Measurements from ENCODE around the gene SAMSN1. TPM values are rescaled to one million over a fixed set of nuclear protein-coding genes. Genes with fewer than 3 reads are reported as not detected.
A peak's percentile ranks its signal among the peaks of the same experiment; 100 is the strongest.

Gene SAMSN1
- total RNA-seq, 2 experiments from 2014 or later = 103 to 104 TPM

- Mint-ChIP-seq H3K27ac (no peak overlapping the region), H3K4me3 (no peak overlapping the region), H3K36me3 (ENCODE audit: low read depth) (peaks cover 9% of the 10 kb centered on the region), H3K9me3 (ENCODE audit: insufficient read depth) (no peaks in the 10 kb centered on the region), H3K4me1 (ENCODE audit: low read depth) (peaks cover 11% of the 10 kb centered on the region), H3K27me3 (ENCODE audit: low read depth) (no peaks in the 10 kb centered on the region)
- POLR2A ChIA-PET = no interaction called here
- DNase-seq (no peak), ATAC-seq (no peak)
- CTCF ChIA-PET = interaction anchor here (2.0 kb wide), 1 partner anchor 11 kb away, joined by 7 read pairs; no protein-coding TSS in a partner anchor
These were observed 37.6 kb upstream of the SAMSN1 start for GRCh38 chr21:14583629-14584255.

- Mint-ChIP-seq H3K27ac (no peak overlapping the region), H3K36me3 (ENCODE audit: low read depth) (peaks cover 5% of the 10 kb centered on the region), H3K4me1 (ENCODE audit: low read depth) (peaks cover 9% of the 10 kb centered on the region), H3K27me3 (ENCODE audit: low read depth) (no peaks in the 10 kb centered on the region), H3K4me3 (no peak overlapping the region), H3K9me3 (ENCODE audit: insufficient read depth) (no peaks in the 10 kb centered on the region)
- ChIA-PET POLR2A (no interaction called here), CTCF (interaction anchor here (2.0 kb wide), 1 partner anchor 10 kb away, joined by 7 read pairs; no protein-coding TSS in a partner anchor)
- DNase-seq (no peak), ATAC-seq (no peak)
These were observed 37.0 kb upstream of the SAMSN1 start for GRCh38 chr21:14582934-14583628.

GRCh38 chr21:14581902-14582457, 35.9 kb upstream of the SAMSN1 start:
- no peaks in the 10 kb centered on the region for H3K9me3 Mint-ChIP-seq (ENCODE audit: insufficient read depth)
- ChIA-PET POLR2A (interaction anchor here (0.7 kb wide), 1 partner anchor 94 kb away, joined by 3 read pairs; no protein-coding TSS in a partner anchor), CTCF (no interaction called here)
- peak overlapping the region; percentile 4 for H3K4me3 Mint-ChIP-seq
- DNase-seq (no peak), ATAC-seq (peak; percentile 65)
- H3K27ac Mint-ChIP-seq = peak overlapping the region; percentile 2
- no peaks in the 10 kb centered on the region for H3K27me3 Mint-ChIP-seq (ENCODE audit: low read depth)
- peaks cover 9% of the 10 kb centered on the region for H3K4me1 Mint-ChIP-seq (ENCODE audit: low read depth)
- peaks cover 2% of the 10 kb centered on the region for H3K36me3 Mint-ChIP-seq (ENCODE audit: low read depth)

- Mint-ChIP-seq H3K9me3 (ENCODE audit: insufficient read depth) (peaks cover 6% of the 10 kb centered on the region), H3K4me1 (ENCODE audit: low read depth) (peaks cover 28% of the 10 kb centered on the region), H3K27ac (no peak overlapping the region), H3K4me3 (no peak overlapping the region), H3K27me3 (ENCODE audit: low read depth) (no peaks in the 10 kb centered on the region), H3K36me3 (ENCODE audit: low read depth) (peaks cover 16% of the 10 kb centered on the region)
- ATAC-seq = no peak
- ChIA-PET POLR2A (no interaction called here), CTCF (interaction anchor here (1.1 to 2.2 kb wide), 4 partner anchors 9 to 164 kb away, joined by 3 to 7 read pairs (median 3); no protein-coding TSS in a partner anchor)
- DNase-seq = no peak
These were observed 27.1 kb upstream of the SAMSN1 start for GRCh38 chr21:14573244-14573643.

GRCh38 chr21:14572204-14572780, 26.2 kb upstream of the SAMSN1 start:
- CTCF ChIA-PET = interaction anchor here (1.0 to 2.2 kb wide), 4 partner anchors 9 to 45 kb away, joined by 3 to 7 read pairs (median 4); no protein-coding TSS in a partner anchor
- Mint-ChIP-seq H3K9me3 (ENCODE audit: insufficient read depth) (peaks cover 6% of the 10 kb centered on the region), H3K4me3 (no peak overlapping the region), H3K36me3 (ENCODE audit: low read depth) (peaks cover 18% of the 10 kb centered on the region), H3K4me1 (ENCODE audit: low read depth) (peaks cover 36% of the 10 kb centered on the region), H3K27me3 (ENCODE audit: low read depth) (no peaks in the 10 kb centered on the region), H3K27ac (no peak overlapping the region)
- no peak for ATAC-seq
- DNase-seq = no peak
- POLR2A ChIA-PET = interaction anchor here (0.5 to 0.7 kb wide), 2 partner anchors 27 to 89 kb away, joined by 3 read pairs; no protein-coding TSS in a partner anchor

GRCh38 chr21:14569868-14570267, 23.8 kb upstream of the SAMSN1 start:
- Mint-ChIP-seq H3K4me3 (no peak overlapping the region), H3K27ac (no peak overlapping the region), H3K36me3 (ENCODE audit: low read depth) (peaks cover 26% of the 10 kb centered on the region), H3K4me1 (ENCODE audit: low read depth) (peaks cover 41% of the 10 kb centered on the region), H3K9me3 (ENCODE audit: insufficient read depth) (peaks cover 10% of the 10 kb centered on the region), H3K27me3 (ENCODE audit: low read depth) (no peaks in the 10 kb centered on the region)
- no peak for ATAC-seq
- no peak for DNase-seq
- ChIA-PET CTCF (interaction anchor here (1.4 kb wide), 1 partner anchor 168 kb away, joined by 4 read pairs; no protein-coding TSS in a partner anchor), POLR2A (no interaction called here)

GRCh38 chr21:14569026-14569621, 23.0 kb upstream of the SAMSN1 start:
- ChIA-PET CTCF (no interaction called here), POLR2A (no interaction called here)
- H3K27me3 Mint-ChIP-seq (ENCODE audit: low read depth) = no peaks in the 10 kb centered on the region
- H3K9me3 Mint-ChIP-seq (ENCODE audit: insufficient read depth) = peaks cover 10% of the 10 kb centered on the region
- peaks cover 30% of the 10 kb centered on the region for H3K36me3 Mint-ChIP-seq (ENCODE audit: low read depth)
- DNase-seq = no peak
- peaks cover 41% of the 10 kb centered on the region for H3K4me1 Mint-ChIP-seq (ENCODE audit: low read depth)
- no peak overlapping the region for H3K27ac Mint-ChIP-seq
- no peak overlapping the region for H3K4me3 Mint-ChIP-seq
- no peak for ATAC-seq

GRCh38 chr21:14567331-14568279, 21.5 kb upstream of the SAMSN1 start:
- ChIA-PET CTCF (interaction anchor here (1.0 kb wide), 1 partner anchor 24 kb away, joined by 3 read pairs; no protein-coding TSS in a partner anchor), POLR2A (no interaction called here)
- H3K4me3 Mint-ChIP-seq = no peak overlapping the region
- ATAC-seq = no peak
- no peaks in the 10 kb centered on the region for H3K27me3 Mint-ChIP-seq (ENCODE audit: low read depth)
- peaks cover 26% of the 10 kb centered on the region for H3K36me3 Mint-ChIP-seq (ENCODE audit: low read depth)
- H3K4me1 Mint-ChIP-seq (ENCODE audit: low read depth) = peaks cover 34% of the 10 kb centered on the region
- DNase-seq = no peak
- H3K9me3 Mint-ChIP-seq (ENCODE audit: insufficient read depth) = peaks cover 10% of the 10 kb centered on the region
- no peak overlapping the region for H3K27ac Mint-ChIP-seq

- no peak overlapping the region for H3K4me3 Mint-ChIP-seq
- DNase-seq = no peak
- H3K9me3 Mint-ChIP-seq (ENCODE audit: insufficient read depth) = peaks cover 10% of the 10 kb centered on the region
- no peaks in the 10 kb centered on the region for H3K27me3 Mint-ChIP-seq (ENCODE audit: low read depth)
- H3K36me3 Mint-ChIP-seq (ENCODE audit: low read depth) = peaks cover 28% of the 10 kb centered on the region
- no peak for ATAC-seq
- H3K27ac Mint-ChIP-seq = no peak overlapping the region
- H3K4me1 Mint-ChIP-seq (ENCODE audit: low read depth) = peaks cover 29% of the 10 kb centered on the region
- CTCF ChIA-PET = no interaction called here
- POLR2A ChIA-PET = no interaction called here
These were observed 20.8 kb upstream of the SAMSN1 start for GRCh38 chr21:14566894-14567293.

GRCh38 chr21:14562959-14563358, 16.8 kb upstream of the SAMSN1 start:
- H3K4me1 Mint-ChIP-seq (ENCODE audit: low read depth) = peaks cover 25% of the 10 kb centered on the region
- H3K27ac Mint-ChIP-seq = no peak overlapping the region
- no peak overlapping the region for H3K4me3 Mint-ChIP-seq
- no peak for DNase-seq
- H3K9me3 Mint-ChIP-seq (ENCODE audit: insufficient read depth) = peaks cover 25% of the 10 kb centered on the region
- ChIA-PET CTCF (no interaction called here), POLR2A (no interaction called here)
- H3K36me3 Mint-ChIP-seq (ENCODE audit: low read depth) = peaks cover 46% of the 10 kb centered on the region
- no peaks in the 10 kb centered on the region for H3K27me3 Mint-ChIP-seq (ENCODE audit: low read depth)
- no peak for ATAC-seq

- H3K9me3 Mint-ChIP-seq (ENCODE audit: insufficient read depth) = peaks cover 21% of the 10 kb centered on the region
- H3K4me1 Mint-ChIP-seq (ENCODE audit: low read depth) = peaks cover 37% of the 10 kb centered on the region
- ATAC-seq = no peak
- H3K27ac Mint-ChIP-seq = peak overlapping the region; percentile 29
- ChIA-PET POLR2A (no interaction called here), CTCF (interaction anchor here (1.2 kb wide), 1 partner anchor 10 kb away, joined by 4 read pairs; no protein-coding TSS in a partner anchor)
- H3K36me3 Mint-ChIP-seq (ENCODE audit: low read depth) = peaks cover 36% of the 10 kb centered on the region
- H3K4me3 Mint-ChIP-seq = no peak overlapping the region
- no peak for DNase-seq
- H3K27me3 Mint-ChIP-seq (ENCODE audit: low read depth) = no peaks in the 10 kb centered on the region
These were observed 14.4 kb upstream of the SAMSN1 start for GRCh38 chr21:14560555-14560954.

Measured in activated CD8-positive, alpha-beta T cell treated with anti-CD3 and anti-CD28 coated beads, Interleukin-2, amount 10 ng/mL, durations not matched to agents 7 days and 5 days (primary cell).